ENCODE data around the gene SLC25A48.

- TF ChIP-seq POLR2AphosphoS5 (IDR thresholded peaks at IDR 0.05; ENCODE audit: low read depth, low read length) (no peak), TAF1 (IDR thresholded peaks at IDR 0.05; ENCODE audit: borderline replicate concordance, low read depth, low read length) (no peak)
These were observed 2.5 kb upstream of the SLC25A48 start for GRCh38 chr5:135831851-135832555.

Data from GM12892 (cell line).